TTC549 (cell line): ENCODE data around the gene FCHO2.

Experiments
- FAIRE-seq: peaks from 2 replicates; lab custom pipeline; 2012; peaks lifted over from hg19 to GRCh38; lab: Jason Lieb, UNC

Gene FCHO2

GRCh38 chr5:73030531-73030930 is 74.7 kb downstream of the FCHO2 start:
- FAIRE-seq, result no peak

- FAIRE-seq, result no peak
These were observed 75.2 kb downstream of the FCHO2 start for GRCh38 chr5:73030995-73031394.

DNA sequence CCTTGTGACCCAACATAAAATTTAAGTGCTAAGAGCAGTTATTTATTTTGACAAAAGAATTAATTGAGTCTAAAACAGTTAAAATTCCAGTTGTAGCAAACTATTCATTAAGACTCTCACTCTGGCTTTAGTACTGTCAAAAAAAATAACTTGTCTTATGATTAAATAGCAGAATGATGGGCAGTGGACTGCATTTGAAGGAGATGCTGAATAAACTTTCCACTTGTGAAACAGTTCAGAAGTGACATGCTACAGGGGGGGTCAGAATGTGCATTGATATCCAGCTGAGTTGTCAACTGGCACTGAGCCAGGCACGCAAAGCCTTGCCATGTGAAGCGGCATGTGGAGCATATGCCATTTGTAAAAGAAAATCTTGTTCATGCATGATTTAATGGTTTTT is 76.0 kb downstream of the FCHO2 start:
- no peak for FAIRE-seq

DNA sequence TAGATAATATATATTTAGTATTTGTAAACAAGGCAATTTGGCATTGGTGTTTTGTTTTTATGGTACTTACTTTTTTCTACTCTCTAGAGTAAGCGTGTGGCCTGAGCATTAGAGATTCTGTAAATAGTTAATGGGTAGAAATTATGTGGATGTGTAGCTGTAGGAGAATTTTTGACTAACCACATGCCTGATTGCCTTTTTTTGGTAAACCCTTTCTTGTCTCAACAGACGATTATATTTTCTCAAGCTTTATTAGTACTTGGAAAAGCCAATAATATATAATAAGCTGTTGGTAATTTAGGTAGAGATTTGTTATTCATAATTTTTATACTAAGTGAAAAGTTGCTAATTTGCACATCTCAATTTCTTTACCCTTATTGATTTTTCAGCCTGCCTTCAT is 76.8 kb downstream of the FCHO2 start:
- FAIRE-seq, result no peak

DNA sequence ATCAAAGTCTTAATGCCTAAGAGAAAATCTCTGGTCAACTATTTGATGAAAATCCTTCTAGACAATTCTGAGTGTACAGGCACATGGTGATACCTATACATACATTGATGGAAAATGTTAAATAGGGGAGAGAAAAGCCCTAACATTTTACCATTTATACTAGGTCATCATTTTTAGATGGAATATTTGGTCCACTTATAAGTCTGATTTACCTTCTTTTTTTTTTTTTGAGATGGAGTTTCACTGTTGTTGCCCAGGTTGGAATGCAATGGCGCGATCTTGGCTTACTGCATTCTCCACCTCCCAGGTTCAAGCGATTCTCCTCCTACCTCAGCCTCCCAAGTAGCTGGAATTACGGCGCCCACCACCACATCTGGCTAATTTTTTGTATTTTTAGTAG is 81.7 kb downstream of the FCHO2 start:
- FAIRE-seq, result no peak

DNA sequence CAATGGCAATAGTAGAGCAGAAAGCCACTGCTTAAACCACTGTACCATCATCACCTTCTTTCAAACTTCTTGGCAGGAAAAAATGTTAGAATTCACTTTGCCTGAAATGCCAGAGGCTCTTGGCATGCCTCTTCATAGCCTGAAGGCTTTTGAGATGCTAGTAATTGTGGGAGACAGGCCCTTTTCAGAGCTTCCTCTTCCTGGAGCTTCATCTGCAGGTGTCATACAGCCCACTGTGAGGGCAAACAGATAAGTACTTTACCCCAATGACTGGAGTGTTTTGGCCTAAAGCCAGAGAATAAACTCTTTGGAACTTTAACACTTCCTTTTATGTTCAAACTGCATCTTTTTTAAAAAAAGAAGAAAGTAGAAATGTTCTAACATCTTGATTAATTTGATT is 83.2 kb downstream of the FCHO2 start:
- no peak for FAIRE-seq

GRCh38 chr5:73042993-73043392 is 87.2 kb downstream of the FCHO2 start:
- FAIRE-seq, result no peak

- FAIRE-seq, result no peak
These were observed 88.7 kb downstream of the FCHO2 start for GRCh38 chr5:73044546-73044945.

GRCh38 chr5:73045623-73046022 is 89.8 kb downstream of the FCHO2 start:
- no peak for FAIRE-seq

DNA sequence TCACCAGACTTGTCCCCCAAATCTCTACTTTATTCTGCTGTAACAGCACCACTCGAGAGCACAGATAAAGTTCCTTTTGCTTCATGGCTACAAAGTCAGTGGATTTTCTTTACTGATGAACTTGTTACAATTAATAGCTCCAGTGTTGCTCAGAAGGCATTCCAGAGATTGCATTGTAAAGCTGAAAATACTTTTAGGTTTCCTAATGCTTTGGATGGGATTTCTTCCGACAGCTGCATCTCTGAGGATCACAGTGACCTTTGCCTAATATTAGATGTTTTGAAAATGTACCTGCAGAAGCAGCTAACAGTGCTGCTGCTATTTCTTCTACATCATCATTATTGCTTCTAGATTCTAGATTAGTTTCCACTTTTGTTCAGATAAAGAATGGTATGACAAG is 105.8 kb downstream of the FCHO2 start:
- no peak for FAIRE-seq

GRCh38 chr5:73066466-73066865 is 110.6 kb downstream of the FCHO2 start:
- no peak for FAIRE-seq

GRCh38 chr5:73067213-73067612 is 111.4 kb downstream of the FCHO2 start:
- no peak for FAIRE-seq

DNA sequence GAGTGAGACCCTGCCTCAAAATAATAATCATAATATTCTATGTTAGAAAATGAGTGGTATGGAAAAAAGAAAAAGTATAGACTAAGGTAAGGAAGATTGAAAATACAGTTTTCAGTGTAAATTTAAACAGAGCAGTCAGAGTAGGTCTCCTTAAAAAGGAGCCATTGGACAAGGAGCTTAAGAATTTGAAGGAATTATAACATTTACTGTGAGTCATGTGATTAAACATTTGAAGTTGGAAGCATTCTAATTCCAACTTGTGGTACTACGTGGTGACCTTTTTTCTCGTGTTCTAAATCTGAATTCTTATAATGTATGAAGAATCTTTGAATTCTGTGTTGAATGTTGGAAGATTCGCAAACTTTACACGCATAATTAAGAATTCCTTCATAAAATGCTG is 125.3 kb downstream of the FCHO2 start:
- no peak for FAIRE-seq

GRCh38 chr5:73088026-73088425 is 132.2 kb downstream of the FCHO2 start:
- no peak for FAIRE-seq

GRCh38 chr5:73093943-73094342 is 138.1 kb downstream of the FCHO2 start:
- FAIRE-seq, result no peak

- FAIRE-seq, result no peak
These were observed 138.6 kb downstream of the FCHO2 start for GRCh38 chr5:73094415-73094814.

GRCh38 chr5:73095564-73096238 is 139.9 kb downstream of the FCHO2 start:
- FAIRE-seq, result no peak

DNA sequence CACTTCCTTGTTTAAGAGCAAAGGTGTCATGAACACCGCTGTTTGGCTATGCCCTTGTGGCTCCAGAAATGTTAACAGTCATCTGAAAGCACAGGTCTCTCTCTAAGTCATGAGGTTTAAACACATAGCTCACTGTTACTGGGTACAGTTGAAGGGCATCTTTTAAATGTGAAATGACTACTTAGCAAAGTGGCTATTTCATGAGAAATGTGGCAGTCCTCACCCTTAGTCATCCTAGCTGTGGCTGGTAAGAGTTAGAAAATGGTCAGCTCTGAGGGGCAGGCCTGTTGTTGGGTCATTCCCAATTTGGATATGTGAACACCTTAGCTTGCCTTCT is 140.4 kb downstream of the FCHO2 start:
- no peak for FAIRE-seq

GRCh38 chr5:73097740-73098139 is 141.9 kb downstream of the FCHO2 start:
- no peak for FAIRE-seq

DNA sequence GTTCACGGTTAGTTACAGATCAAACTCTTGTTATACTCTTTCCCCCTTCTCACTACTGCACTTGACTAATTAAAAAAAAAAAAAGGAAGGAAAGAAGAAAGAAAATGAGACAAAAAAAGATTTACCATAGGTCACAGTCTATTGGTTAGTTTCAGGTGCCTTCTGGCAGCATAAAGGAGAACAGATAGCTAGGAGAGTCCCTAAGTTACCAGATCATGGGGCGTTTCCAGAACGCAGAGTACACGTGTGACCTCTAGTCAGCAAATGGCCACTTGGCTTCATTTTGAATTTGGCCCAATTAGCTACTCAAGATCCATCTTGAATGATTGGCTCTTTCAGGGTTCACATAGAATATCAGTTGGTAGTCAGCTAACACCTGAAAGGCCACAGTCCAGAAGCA is 144.3 kb downstream of the FCHO2 start:
- no peak for FAIRE-seq

DNA sequence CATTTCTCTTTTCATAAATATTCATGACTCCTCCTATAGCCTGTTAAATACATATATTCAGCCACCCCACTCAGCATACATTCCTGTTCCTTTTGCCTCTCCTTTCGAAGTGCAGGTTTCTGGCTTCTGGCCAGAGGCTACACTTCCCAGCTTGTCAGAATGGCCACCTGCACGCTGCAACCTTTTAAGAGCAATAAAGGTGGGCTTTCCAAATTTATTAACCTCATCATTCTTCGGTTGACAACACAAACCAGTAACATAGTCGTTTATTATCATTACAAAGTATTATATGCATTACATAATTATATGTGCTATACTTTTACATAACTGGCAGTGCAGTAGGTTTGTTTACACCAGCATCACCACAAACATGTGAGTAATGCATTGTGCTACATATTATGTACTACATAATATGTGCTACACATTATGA is 148.0 kb downstream of the FCHO2 start:
- FAIRE-seq, result no peak

- no peak for FAIRE-seq
These were observed 148.5 kb downstream of the FCHO2 start for GRCh38 chr5:73104326-73104725.

GRCh38 chr5:73106335-73106734 is 150.5 kb downstream of the FCHO2 start:
- FAIRE-seq, result no peak

- FAIRE-seq, result no peak
These were observed 154.3 kb downstream of the FCHO2 start for GRCh38 chr5:73110190-73110589.

- no peak for FAIRE-seq
These were observed 155.7 kb downstream of the FCHO2 start for GRCh38 chr5:73111536-73111935.
